Prostate gland (tissue), 2 donors: ENCODE measurements around the gene FMO2. TPM values are rescaled to one million over a fixed set of nuclear protein-coding genes. Genes with fewer than 3 reads are reported as not detected.

ENCODE experiments used
- DNase-seq: peaks from one replicate; pipeline ENCODE4 v3.0.0-alpha.2; 2019; ENCODE audit warnings: low spot score
- H3K27ac ChIP-seq, 2 donors: fragments of 200-600 bp; sonication (generic); 2 replicates each; pipeline ENCODE4 v1.5.1; 2017 to 2019
- H3K27me3 ChIP-seq: fragments of 200-600 bp; sonication (generic); replicated peaks from 2 replicates; pipeline ENCODE4 v1.5.1; 2019; ENCODE audit not compliant: insufficient read depth
- H3K36me3 ChIP-seq, 2 donors: fragments of 200-600 bp; sonication (generic); 1 replicate in 1 of 2; 2 replicates in 1 of 2; pipeline versions ENCODE4 v1.5.1 to v1.8.1; 2017 to 2019
- H3K4me1 ChIP-seq: fragments of 200-600 bp; sonication (generic); replicated peaks from 2 replicates; pipeline ENCODE4 v1.5.1; 2019
- H3K4me3 ChIP-seq, 2 donors: fragments of 200-600 bp; sonication (generic); 2 replicates each; pipeline ENCODE4 v1.5.1; 2017 to 2019
- H3K9me3 ChIP-seq: fragments of 200-600 bp; sonication (generic); 2 replicates; pipeline ENCODE4 v1.5.1; 2017
- POLR2A ChIP-seq: fragments of 450-650 bp; IDR thresholded peaks from one replicate; pipeline ENCODE4 v1.6.1; 2016; ENCODE audit warnings: antibody characterized with exemption, mild to moderate bottlenecking
- POLR2AphosphoS5 ChIP-seq: sonication (generic); formaldehyde crosslinking; IDR thresholded peaks from one replicate; pipeline ENCODE4 v1.6.1; 2017; ENCODE audit warnings: antibody characterized with exemption
- WGBS: methylation state at CpG from one replicate; pipeline ENCODE4 v1.1.5; 2018; 5-methylcytosine and 5-hydroxymethylcytosine counted together
- intact Hi-C: fragments of 100-400 bp; cut with DNase I; formaldehyde crosslinking; loops from one replicate; pipeline ENCODE4 v1.14.2; 2022
- total RNA-seq, 2 donors: library from RNA; depleted of rRNA; stranded (reverse); fragments of >200 nt; gene quantifications; one replicate each; pipeline ENCODE4 v1.1.0, GENCODE V29; 2016
- TF ChIP-seq, protein P1 (sequence below), 4 experiments: fragments of 200-600 bp in 2 of 4; fragments of 450-650 bp in 2 of 4; sonication (generic) in 2 of 4; IDR thresholded peaks; 1 replicate in 3 of 4; 2 replicates in 1 of 4; pipeline ENCODE4 v1.5.1; 2016 to 2019; ENCODE audit warnings: antibody characterized with exemption in 4 of 4, mild to moderate bottlenecking in 2 of 4, moderate library complexity in 2 of 4

Gene FMO2
- total RNA-seq, 2 donors from 2014 or later, result 6.5 to 10.6 TPM

DNA sequence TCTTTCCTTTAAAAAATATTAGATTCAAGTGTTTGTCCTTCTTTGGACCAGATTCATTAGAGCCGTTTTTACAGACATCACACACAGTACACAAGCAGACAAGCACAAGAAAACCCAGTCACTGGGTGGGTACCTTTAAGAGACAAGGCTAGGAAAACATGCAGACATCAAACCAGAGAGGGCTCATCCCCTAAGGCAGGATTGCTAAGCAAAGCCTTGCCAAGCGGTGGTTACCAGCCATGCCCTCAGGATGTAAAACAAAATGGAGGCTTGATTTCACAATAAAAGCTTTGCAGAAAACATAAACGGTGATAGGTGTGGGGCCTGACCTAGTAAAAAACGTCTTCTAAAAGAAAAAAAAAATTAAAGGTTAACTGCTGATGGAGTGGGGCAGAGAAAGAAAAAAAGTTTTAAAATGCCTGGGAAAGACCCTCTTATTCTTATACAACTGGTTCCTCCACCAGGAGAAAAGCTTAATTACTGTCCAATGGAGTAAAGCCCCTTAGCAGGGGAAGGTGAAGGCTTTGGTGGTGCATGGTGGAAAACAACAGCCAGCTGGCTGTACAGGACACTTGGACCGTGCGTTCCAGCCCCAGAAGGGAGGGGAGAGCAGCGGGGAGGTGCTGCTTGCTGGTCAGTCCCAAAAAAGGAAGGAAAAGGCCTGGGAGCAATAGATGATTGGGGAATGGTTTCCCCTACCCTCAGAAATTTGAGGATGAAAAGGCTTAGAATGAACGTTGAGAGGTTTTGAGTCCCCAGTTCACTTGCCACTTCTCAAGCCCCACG, 32.8 kb downstream of the FMO2 start:
- peak overlapping the region; percentile 58 to 65 for H3K27ac ChIP-seq
- 63% methylated on average over 9 of the region's 9 CpGs for WGBS
- no peak for DNase-seq
- peaks cover 5% of the 10 kb centered on the region for H3K4me1 ChIP-seq
- intact Hi-C loops, result no loop called here
- no peaks in the 10 kb centered on the region for H3K9me3 ChIP-seq
- H3K27me3 ChIP-seq, result no peaks in the 10 kb centered on the region
- TF ChIP-seq, protein P1, sequence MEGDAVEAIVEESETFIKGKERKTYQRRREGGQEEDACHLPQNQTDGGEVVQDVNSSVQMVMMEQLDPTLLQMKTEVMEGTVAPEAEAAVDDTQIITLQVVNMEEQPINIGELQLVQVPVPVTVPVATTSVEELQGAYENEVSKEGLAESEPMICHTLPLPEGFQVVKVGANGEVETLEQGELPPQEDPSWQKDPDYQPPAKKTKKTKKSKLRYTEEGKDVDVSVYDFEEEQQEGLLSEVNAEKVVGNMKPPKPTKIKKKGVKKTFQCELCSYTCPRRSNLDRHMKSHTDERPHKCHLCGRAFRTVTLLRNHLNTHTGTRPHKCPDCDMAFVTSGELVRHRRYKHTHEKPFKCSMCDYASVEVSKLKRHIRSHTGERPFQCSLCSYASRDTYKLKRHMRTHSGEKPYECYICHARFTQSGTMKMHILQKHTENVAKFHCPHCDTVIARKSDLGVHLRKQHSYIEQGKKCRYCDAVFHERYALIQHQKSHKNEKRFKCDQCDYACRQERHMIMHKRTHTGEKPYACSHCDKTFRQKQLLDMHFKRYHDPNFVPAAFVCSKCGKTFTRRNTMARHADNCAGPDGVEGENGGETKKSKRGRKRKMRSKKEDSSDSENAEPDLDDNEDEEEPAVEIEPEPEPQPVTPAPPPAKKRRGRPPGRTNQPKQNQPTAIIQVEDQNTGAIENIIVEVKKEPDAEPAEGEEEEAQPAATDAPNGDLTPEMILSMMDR (IDR thresholded peaks at IDR 0.05), result no peak
- TF ChIP-seq POLR2A (no peak), POLR2AphosphoS5 (no peak)
- H3K4me3 ChIP-seq, result no peak overlapping the region
- no peaks in the 10 kb centered on the region for H3K36me3 ChIP-seq

DNA sequence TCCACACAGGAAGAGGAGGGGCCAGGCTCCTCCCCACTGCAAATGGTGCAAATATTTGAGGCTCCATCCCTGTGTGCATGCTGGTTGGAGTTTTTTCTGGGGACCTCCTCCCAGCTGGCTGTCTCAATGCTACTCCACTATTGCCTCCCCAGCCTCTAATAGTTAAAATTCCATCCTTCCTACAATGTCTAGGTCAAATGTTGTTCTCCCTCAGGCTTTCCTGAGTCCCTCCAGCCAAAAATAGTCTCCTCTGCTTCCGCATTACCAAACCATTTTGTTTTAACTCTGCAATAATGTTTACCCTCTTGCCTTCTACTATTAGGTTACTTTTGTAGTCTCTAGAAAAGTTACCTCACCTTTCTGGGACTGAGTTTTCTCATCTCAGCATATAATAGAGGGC, 33.6 kb downstream of the FMO2 start:
- TF ChIP-seq POLR2A, result no peak
- TF ChIP-seq, protein P1 (IDR thresholded peaks at IDR 0.05), result no peak
- no peak for TF ChIP-seq POLR2AphosphoS5
- Histone ChIP-seq H3K27me3 (no peaks in the 10 kb centered on the region), H3K27ac (peak overlapping the region; percentile 58 to 65), H3K4me1 (peaks cover 5% of the 10 kb centered on the region), H3K36me3 (no peaks in the 10 kb centered on the region), H3K4me3 (no peak overlapping the region), H3K9me3 (no peaks in the 10 kb centered on the region)
- 33% methylated on average over 1 of the region's 1 CpG for WGBS
- intact Hi-C loops, result no loop called here
- DNase-seq, result no peak

DNA sequence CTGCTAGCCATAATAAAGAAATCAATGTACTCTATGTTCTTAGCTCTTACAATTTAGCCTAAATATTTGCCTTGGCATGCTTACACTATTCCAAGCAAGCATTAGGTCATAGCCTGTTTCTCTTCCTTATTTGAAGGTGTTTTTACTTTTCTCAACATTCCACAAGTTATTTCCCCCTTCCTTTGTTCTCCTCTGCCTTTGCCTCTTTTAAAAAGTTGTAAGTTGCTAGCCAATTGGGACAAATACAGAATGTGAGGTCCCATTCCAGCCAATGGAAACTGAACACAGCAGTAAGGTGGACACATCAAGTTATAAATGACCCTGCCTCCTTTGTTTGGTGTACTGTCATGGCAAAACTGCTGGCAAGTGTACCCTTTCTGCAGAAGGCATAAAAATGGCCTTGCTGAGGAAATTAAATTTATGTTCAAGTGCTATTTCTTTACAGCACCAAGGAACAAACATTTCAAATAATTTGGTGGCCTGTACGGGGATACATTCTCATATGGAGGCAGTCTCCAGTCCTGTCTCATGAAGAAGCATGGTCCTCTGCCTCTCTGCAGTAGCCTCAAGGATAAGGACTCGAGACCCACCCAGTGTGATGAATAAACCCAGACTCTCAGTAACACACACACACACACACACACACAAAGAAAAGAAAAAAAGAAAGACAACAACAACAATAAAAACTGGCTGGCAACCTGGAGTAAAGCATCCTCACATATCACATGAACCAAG, 34.4 kb downstream of the FMO2 start:
- 73% methylated on average over 2 of the region's 2 CpGs for WGBS
- Histone ChIP-seq H3K27ac (peak overlapping the region; percentile 58 to 65), H3K27me3 (no peaks in the 10 kb centered on the region), H3K9me3 (no peaks in the 10 kb centered on the region), H3K4me3 (no peak overlapping the region), H3K36me3 (no peaks in the 10 kb centered on the region), H3K4me1 (peaks cover 5% of the 10 kb centered on the region)
- TF ChIP-seq POLR2AphosphoS5 (peak; percentile 70), POLR2A (no peak)
- TF ChIP-seq, protein P1 (IDR thresholded peaks at IDR 0.05), result no peak
- DNase-seq, result peak; percentile 20
- intact Hi-C loops, result no loop called here

DNA sequence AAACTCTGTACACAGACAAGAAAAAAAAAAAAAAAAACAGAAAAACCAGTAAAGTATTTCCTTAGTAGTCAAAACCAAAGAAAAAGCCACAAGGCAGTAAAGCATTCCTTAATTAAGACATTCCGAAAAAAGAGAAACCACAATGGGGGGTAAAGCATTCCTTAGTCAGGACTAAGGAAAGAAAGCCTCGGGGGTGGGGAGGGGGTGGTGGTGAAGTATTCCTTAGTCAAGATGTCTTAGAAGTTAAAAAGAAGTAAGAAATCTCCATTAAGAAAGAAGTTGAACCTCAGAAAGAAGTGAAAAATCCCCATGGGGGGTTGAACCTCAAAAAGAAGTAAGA, 35.0 kb downstream of the FMO2 start:
- DNase-seq, result no peak
- Histone ChIP-seq H3K36me3 (no peaks in the 10 kb centered on the region), H3K9me3 (no peaks in the 10 kb centered on the region), H3K27ac (peak overlapping the region; percentile 58 to 65), H3K27me3 (no peaks in the 10 kb centered on the region), H3K4me3 (no peak overlapping the region), H3K4me1 (peaks cover 5% of the 10 kb centered on the region)
- 45% methylated on average over 2 of the region's 2 CpGs for WGBS
- intact Hi-C loops, result no loop called here
- TF ChIP-seq POLR2A, result no peak
- TF ChIP-seq POLR2AphosphoS5, result no peak
- TF ChIP-seq, protein P1 (IDR thresholded peaks at IDR 0.05), result no peak
